HG02981 (cell line): ENCODE results near the gene VWA1.
"Not testable (repeated sequence)": the region's sequence is repeated elsewhere in the genome, so short reads cannot be mapped to it uniquely, and the experiment has no call there.

Experiments
- ATAC-seq: cut with Tn5 transposase; IDR thresholded peaks from one replicate; pipeline ENCODE4 v1.9.1; 2021; ENCODE audit warnings: mild to moderate bottlenecking, moderate library complexity; ENCODE audit not compliant: unreplicated experiment

The VWA1 gene

GRCh38 chr1:1402901-1403392, 32.5 kb upstream of the VWA1 start:
- not testable (repeated sequence) for ATAC-seq

GRCh38 chr1:1403653-1404052, 31.8 kb upstream of the VWA1 start:
- ATAC-seq = no peak

GRCh38 chr1:1406101-1406820, 29.2 kb upstream of the VWA1 start:
- ATAC-seq = no peak

GRCh38 chr1:1406821-1407635, 28.5 kb upstream of the VWA1 start, which contains the start of gene MRPL20:
Gene MRPL20, minus strand, starts transcription at chr1:1407293. Its CDS starts 76 bp downstream, at chr1:1407217.
- peak; percentile 87 for ATAC-seq

- ATAC-seq = no peak
Measured at GRCh38 chr1:1407636-1408318, 27.7 kb upstream of the VWA1 start.

- not testable (repeated sequence) for ATAC-seq
Measured at GRCh38 chr1:1410238-1410637, 25.3 kb upstream of the VWA1 start.

- ATAC-seq = no peak
Measured at GRCh38 chr1:1411626-1412025, 23.9 kb upstream of the VWA1 start.

- ATAC-seq = not testable (repeated sequence)
Measured at GRCh38 chr1:1412311-1412902, 23.1 kb upstream of the VWA1 start.

- ATAC-seq = no peak
Measured at GRCh38 chr1:1415751-1416150, 19.7 kb upstream of the VWA1 start.

- ATAC-seq = not testable (repeated sequence)
Measured at GRCh38 chr1:1417396-1417795, 18.1 kb upstream of the VWA1 start.

- not testable (repeated sequence) for ATAC-seq
Measured at GRCh38 chr1:1417825-1418463, 17.5 kb upstream of the VWA1 start.

- ATAC-seq = no peak
Measured at GRCh38 chr1:1418464-1419362, 16.8 kb upstream of the VWA1 start.

GRCh38 chr1:1419363-1419812, 16.1 kb upstream of the VWA1 start:
- ATAC-seq = no peak

- ATAC-seq = no peak
Measured at GRCh38 chr1:1419813-1420653, 15.5 kb upstream of the VWA1 start.

GRCh38 chr1:1420654-1421141, 14.8 kb upstream of the VWA1 start:
- ATAC-seq = no peak

GRCh38 chr1:1421147-1421906, 14.2 kb upstream of the VWA1 start, which contains the start of gene ANKRD65:
Gene ANKRD65, minus strand, starts transcription at chr1:1421276. Its CDS starts 271 bp downstream, at chr1:1421005.
- no peak for ATAC-seq

GRCh38 chr1:1421907-1422464, 13.5 kb upstream of the VWA1 start:
- no peak for ATAC-seq
